Testis (tissue), 3 donors: ENCODE data around the gene TENT4B. TPM values are rescaled to one million over a fixed set of nuclear protein-coding genes. Genes with fewer than 3 reads are reported as not detected.

ENCODE experiments used
- DNase-seq: peaks from one replicate; pipeline ENCODE4 v3.0.0-alpha.2; 2019
- H3K27ac ChIP-seq, 2 donors: fragments of 200-600 bp; sonication (generic); one replicate each; pipeline ENCODE4 v1.5.1; 2019
- H3K27me3 ChIP-seq: fragments of 200-600 bp; sonication (generic); one replicate; pipeline ENCODE4 v1.5.1; 2019
- H3K36me3 ChIP-seq: fragments of 200-600 bp; sonication (generic); one replicate; pipeline ENCODE4 v1.5.1; 2017; ENCODE audit warnings: low read depth; ENCODE audit errors: missing control alignments
- H3K4me1 ChIP-seq: fragments of 200-600 bp; sonication (generic); one replicate; pipeline ENCODE4 v1.5.1; 2019
- H3K4me3 ChIP-seq, 2 donors: fragments of 200-600 bp; sonication (generic); one replicate each; pipeline ENCODE4 v1.5.1; 2017 to 2019
- H3K9me3 ChIP-seq: fragments of 200-600 bp; sonication (generic); one replicate; pipeline ENCODE4 v1.5.1; 2017
- CTCF ChIP-seq, 3 experiments: fragments of 450-650 bp in 2 of 3; fragments of 200-600 bp in 1 of 3; sonication (generic) in 1 of 3; IDR thresholded peaks; one replicate each; pipeline ENCODE4 v1.5.1; 2016 to 2019; ENCODE audit warnings: antibody characterized with exemption in 3 of 3, mild to moderate bottlenecking in 2 of 3, moderate library complexity in 1 of 3
- POLR2A ChIP-seq: fragments of 450-650 bp; IDR thresholded peaks from one replicate; pipeline ENCODE4 v1.6.1; 2017; ENCODE audit warnings: antibody characterized with exemption, mild to moderate bottlenecking, moderate library complexity
- WGBS, 2 donors: methylation state at CpG; one replicate each; pipeline ENCODE4 v1.1.5; 2018; 5-methylcytosine and 5-hydroxymethylcytosine counted together
- intact Hi-C: fragments of 100-400 bp; cut with DNase I; formaldehyde crosslinking; loops from one replicate; pipeline ENCODE4 v1.15.1; 2023; ENCODE audit warnings: low total_unique reads
- polyA plus RNA-seq: library from polyadenylated mRNA; stranded (reverse); fragments of 350-450 nt; fragmentation: Illumina TruSeq; extraction: RNeasy Lipid Tissue Mini Kit (QIAGEN cat#74804); gene quantifications from one replicate; pipeline ENCODE4 v1.2.3, GENCODE V29; 2014; ENCODE audit warnings: low read depth, low replicate concordance; ENCODE audit not compliant: insufficient read depth
- total RNA-seq, 2 donors: library from RNA; depleted of rRNA; stranded (reverse); fragments of >200 nt; gene quantifications; one replicate each; pipeline ENCODE4 v1.2.3, GENCODE V29; 2016

The TENT4B gene
- total and polyA plus RNA-seq, 3 donors from 2014 or later: 27.5 to 56.6 (median 37.6) TPM

GRCh38 chr16:50228364-50228868, 75.3 kb downstream of the TENT4B start:
- intact Hi-C loops: no loop called here
- H3K27ac ChIP-seq: no peak overlapping the region
- DNase-seq: no peak
- no peaks in the 10 kb centered on the region for H3K27me3 ChIP-seq
- no peaks in the 10 kb centered on the region for H3K4me1 ChIP-seq
- 87 to 97% methylated on average over 5 of the region's 5 CpGs for WGBS, 2 donors
- no peak overlapping the region for H3K4me3 ChIP-seq
- H3K9me3 ChIP-seq: no peaks in the 10 kb centered on the region
- no peaks in the 10 kb centered on the region for H3K36me3 ChIP-seq
- TF ChIP-seq CTCF (IDR thresholded peaks at IDR 0.05): no peak
- no peak for TF ChIP-seq POLR2A

- H3K4me1 ChIP-seq: no peaks in the 10 kb centered on the region
- H3K27me3 ChIP-seq: no peaks in the 10 kb centered on the region
- H3K4me3 ChIP-seq: no peak overlapping the region
- DNase-seq: no peak
- TF ChIP-seq POLR2A: no peak
- TF ChIP-seq CTCF (IDR thresholded peaks at IDR 0.05): no peak
- H3K9me3 ChIP-seq: no peaks in the 10 kb centered on the region
- H3K27ac ChIP-seq: no peak overlapping the region
- intact Hi-C loops: no loop called here
- 88 to 92% methylated on average over 10 of the region's 10 CpGs for WGBS, 2 donors
- no peaks in the 10 kb centered on the region for H3K36me3 ChIP-seq
Observed at GRCh38 chr16:50229149-50229726, 76.1 kb downstream of the TENT4B start.

- Histone ChIP-seq H3K4me3 (no peak overlapping the region), H3K36me3 (no peaks in the 10 kb centered on the region), H3K9me3 (no peaks in the 10 kb centered on the region), H3K27me3 (no peaks in the 10 kb centered on the region), H3K27ac (no peak overlapping the region), H3K4me1 (no peaks in the 10 kb centered on the region)
- TF ChIP-seq POLR2A (no peak), CTCF (IDR thresholded peaks at IDR 0.05) (no peak)
- intact Hi-C loops: no loop called here
- WGBS, 2 donors: 70 to 75% methylated on average over 5 of the region's 5 CpGs
- no peak for DNase-seq
Observed at GRCh38 chr16:50234771-50235556, 81.9 kb downstream of the TENT4B start.

GRCh38 chr16:50235581-50235980, 82.5 kb downstream of the TENT4B start:
- no peak for DNase-seq
- H3K4me1 ChIP-seq: no peaks in the 10 kb centered on the region
- TF ChIP-seq CTCF (IDR thresholded peaks at IDR 0.05): no peak
- TF ChIP-seq POLR2A: no peak
- no peaks in the 10 kb centered on the region for H3K27me3 ChIP-seq
- no peaks in the 10 kb centered on the region for H3K9me3 ChIP-seq
- no peaks in the 10 kb centered on the region for H3K36me3 ChIP-seq
- intact Hi-C loops: no loop called here
- H3K4me3 ChIP-seq: no peak overlapping the region
- 70 to 77% methylated on average over 6 of the region's 6 CpGs for WGBS, 2 donors
- H3K27ac ChIP-seq: no peak overlapping the region
